ENCODE results near the gene TSPYL1. TPM values are rescaled to one million over a fixed set of nuclear protein-coding genes. Genes with fewer than 3 reads are reported as not detected.

Gene TSPYL1
- total and polyA plus RNA-seq, 2 experiments from 2014 or later: 40.8 to 65.2 TPM

DNA sequence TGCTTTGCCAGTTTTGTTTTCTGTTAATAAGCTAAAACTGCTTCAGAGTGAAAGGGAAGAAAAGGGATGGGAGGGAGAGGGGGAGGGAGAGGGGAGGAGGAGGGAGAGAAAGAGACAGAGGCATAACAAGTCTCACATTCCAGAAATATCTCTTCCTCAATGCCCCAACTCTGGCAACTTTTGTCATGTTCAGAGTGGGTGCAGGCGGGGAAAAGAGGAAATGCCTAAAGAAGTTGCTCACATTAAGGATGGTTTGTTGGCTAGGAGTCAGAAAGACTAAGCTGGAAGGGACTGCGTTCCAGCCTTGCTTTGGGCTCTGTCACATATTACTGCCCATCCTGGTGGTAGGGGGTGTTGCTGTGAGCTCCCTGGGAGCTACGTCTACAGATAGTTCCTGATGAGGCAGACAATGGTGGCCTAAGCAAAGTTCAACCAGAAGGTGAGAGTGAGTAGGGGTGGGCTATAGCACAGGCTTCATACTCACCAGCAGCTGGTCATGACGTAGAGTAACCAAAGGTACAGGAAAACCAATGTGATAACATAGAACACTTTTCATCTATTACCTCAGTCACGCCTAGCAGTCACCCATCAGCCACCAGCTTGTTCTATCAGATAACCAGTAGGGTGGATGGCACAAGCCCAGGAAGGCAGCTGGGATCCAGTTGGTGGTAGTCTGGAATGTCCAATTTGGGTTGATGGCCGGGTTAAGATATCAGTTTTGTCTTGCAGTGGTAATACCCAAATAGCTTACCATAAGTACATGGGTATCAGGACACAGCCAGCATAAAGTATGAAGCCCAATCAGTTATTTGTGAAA lies 28.0 kb downstream of the TSPYL1 start:
- Histone ChIP-seq H3K27ac (peak overlapping the region; percentile 26), H3K36me3 (no peaks in the 10 kb centered on the region), H3K4me3 (peak overlapping the region; percentile 12), H3K4me1 (ENCODE audit: low read depth) (peaks cover 48% of the 10 kb centered on the region), H3K27me3 (no peaks in the 10 kb centered on the region), H3K9me3 (ENCODE audit: low read depth) (no peaks in the 10 kb centered on the region)
- no peak for TF ChIP-seq CTCF (IDR thresholded peaks at IDR 0.05; ENCODE audit: low read depth, low read length)
- peak in 1 of 2 donors; percentile 91 for DNase-seq (ENCODE audit: low read depth in 1 of 2, low spot score in 1 of 2)

DNA sequence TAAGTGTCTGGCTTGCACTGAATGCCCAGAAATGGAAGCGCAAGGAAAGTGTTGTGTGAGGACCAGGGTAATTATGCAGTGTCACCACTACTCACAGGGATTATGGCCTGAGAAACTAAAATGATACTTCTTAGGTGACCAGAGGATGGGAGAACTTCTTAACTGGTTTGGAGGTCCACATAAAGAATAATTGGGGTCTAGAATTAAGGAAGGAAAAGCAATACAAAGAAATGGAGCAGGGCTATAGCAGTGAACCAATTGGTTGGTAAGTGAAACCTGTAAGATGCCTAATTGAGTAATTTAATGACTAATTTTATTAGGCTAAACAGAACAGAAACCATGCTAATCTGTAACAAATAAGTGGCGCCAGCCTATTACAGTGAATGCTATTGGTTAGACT lies 31.2 kb downstream of the TSPYL1 start:
- Histone ChIP-seq H3K27ac (peak overlapping the region; percentile 21), H3K4me1 (ENCODE audit: low read depth) (peaks cover 35% of the 10 kb centered on the region)
- no peak for DNase-seq (ENCODE audit: low read depth in 1 of 2, low spot score in 1 of 2)

GRCh38 chr6:116247285-116247684 lies 32.4 kb downstream of the TSPYL1 start:
- H3K4me3 ChIP-seq: no peak overlapping the region
- no peaks in the 10 kb centered on the region for H3K27me3 ChIP-seq
- no peak overlapping the region for H3K27ac ChIP-seq
- H3K36me3 ChIP-seq: peaks cover 8% of the 10 kb centered on the region
- TF ChIP-seq CTCF (IDR thresholded peaks at IDR 0.05; ENCODE audit: low read depth, low read length): no peak
- H3K9me3 ChIP-seq (ENCODE audit: low read depth): no peaks in the 10 kb centered on the region
- peaks cover 28% of the 10 kb centered on the region for H3K4me1 ChIP-seq (ENCODE audit: low read depth)
- DNase-seq (ENCODE audit: low read depth in 1 of 2, low spot score in 1 of 2): no peak

More for the DNA sequence above, 31.2 kb downstream of the TSPYL1 start:
- H3K9me3 ChIP-seq (ENCODE audit: low read depth): no peaks in the 10 kb centered on the region
- H3K36me3 ChIP-seq: peaks cover 8% of the 10 kb centered on the region
- no peaks in the 10 kb centered on the region for H3K27me3 ChIP-seq
- no peak for TF ChIP-seq CTCF (IDR thresholded peaks at IDR 0.05; ENCODE audit: low read depth, low read length)
- no peak overlapping the region for H3K4me3 ChIP-seq

DNA sequence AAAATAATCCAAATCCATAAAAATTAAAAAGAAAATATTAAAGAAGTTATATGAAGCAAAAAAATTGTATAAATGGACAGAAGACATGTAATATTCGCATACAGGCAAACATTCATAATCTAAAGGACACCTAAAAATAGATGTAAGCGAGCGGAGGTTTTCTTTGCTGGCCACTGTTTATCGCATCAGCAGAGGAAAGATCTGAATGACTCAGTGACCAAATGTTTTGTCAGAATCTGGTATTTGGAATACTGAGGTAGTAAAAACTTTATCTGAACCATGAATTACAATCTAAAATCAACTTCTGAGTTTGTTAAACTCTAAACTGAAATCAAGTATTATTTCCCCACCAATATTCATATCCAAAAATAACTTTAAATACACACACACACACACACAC lies 33.6 kb downstream of the TSPYL1 start:
- Histone ChIP-seq H3K27me3 (no peaks in the 10 kb centered on the region), H3K4me3 (no peak overlapping the region), H3K9me3 (ENCODE audit: low read depth) (no peaks in the 10 kb centered on the region), H3K36me3 (peaks cover 8% of the 10 kb centered on the region), H3K27ac (no peak overlapping the region), H3K4me1 (ENCODE audit: low read depth) (peaks cover 16% of the 10 kb centered on the region)
- DNase-seq (ENCODE audit: low read depth in 1 of 2, low spot score in 1 of 2): peak in 1 of 2 donors; percentile 76
- TF ChIP-seq CTCF (IDR thresholded peaks at IDR 0.05; ENCODE audit: low read depth, low read length): no peak

DNA sequence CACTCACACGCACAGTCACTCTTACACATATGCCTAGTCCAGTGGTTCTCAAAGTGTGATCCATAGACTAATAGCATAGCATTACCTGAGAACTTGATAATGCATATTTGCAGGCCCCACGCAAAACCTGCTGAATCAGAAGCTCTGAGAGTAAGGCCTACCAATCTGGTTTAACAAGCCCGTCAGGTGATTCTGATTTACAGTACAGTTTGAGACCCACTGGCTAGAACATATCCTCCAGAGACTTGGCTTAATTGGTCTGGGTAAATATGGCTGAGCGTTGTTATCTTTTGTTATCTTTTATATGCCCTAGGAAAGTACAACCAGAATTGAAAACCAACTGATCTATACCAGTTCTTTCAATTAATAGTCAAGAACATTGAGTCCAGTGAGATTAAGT lies 35.4 kb downstream of the TSPYL1 start:
- TF ChIP-seq CTCF (IDR thresholded peaks at IDR 0.05; ENCODE audit: low read depth, low read length): no peak
- no peak overlapping the region for H3K27ac ChIP-seq
- no peak overlapping the region for H3K4me3 ChIP-seq
- peaks cover 18% of the 10 kb centered on the region for H3K36me3 ChIP-seq
- H3K4me1 ChIP-seq (ENCODE audit: low read depth): no peaks in the 10 kb centered on the region
- no peaks in the 10 kb centered on the region for H3K27me3 ChIP-seq
- no peak for DNase-seq (ENCODE audit: low read depth in 1 of 2, low spot score in 1 of 2)
- no peaks in the 10 kb centered on the region for H3K9me3 ChIP-seq (ENCODE audit: low read depth)
